NT2/D1 (cell line): ENCODE data around the gene APOBEC3B.
"Not testable (repeated sequence)": the region's sequence is repeated elsewhere in the genome, so short reads cannot be mapped to it uniquely, and the experiment has no call there.

ENCODE experiments used
- DNase-seq: peaks from one replicate; pipeline ENCODE4 v3.0.0-alpha.2; 2011; ENCODE audit warnings: low read depth, low spot score
- H3K27me3 ChIP-seq: 2 replicates; pipeline ENCODE4 v1.6.0; 2011; ENCODE audit warnings: mild to moderate bottlenecking; ENCODE audit not compliant: insufficient read length, insufficient read depth
- H3K36me3 ChIP-seq: 2 replicates; pipeline ENCODE4 v1.6.1; 2011; ENCODE audit warnings: mild to moderate bottlenecking, low read length, mixed read lengths; ENCODE audit not compliant: insufficient read depth, insufficient read length
- H3K4me1 ChIP-seq: 2 replicates; pipeline ENCODE4 v1.5.1; 2011; ENCODE audit not compliant: insufficient read depth, insufficient read length
- H3K4me3 ChIP-seq: 2 replicates; pipeline ENCODE4 v1.5.1; 2011; ENCODE audit warnings: low read depth; ENCODE audit not compliant: insufficient read length
- H3K9ac ChIP-seq: 2 replicates; pipeline ENCODE4 v1.6.0; 2011; ENCODE audit warnings: low read depth; ENCODE audit not compliant: insufficient read length
- H3K9me3 ChIP-seq: 2 replicates; pipeline ENCODE4 v1.5.1; 2011; ENCODE audit warnings: mild to moderate bottlenecking, low read length; ENCODE audit not compliant: insufficient read depth
- SUZ12 ChIP-seq: IDR thresholded peaks from 2 replicates; pipeline ENCODE4 v1.6.1; 2011; ENCODE audit not compliant: insufficient read length, insufficient read depth; ENCODE audit errors: extremely low read depth
- YY1 ChIP-seq: IDR thresholded peaks from 2 replicates; pipeline ENCODE4 v1.6.1; 2011; ENCODE audit not compliant: insufficient read length, insufficient read depth
- ZNF274 ChIP-seq: IDR thresholded peaks from 2 replicates; pipeline ENCODE4 v1.6.1; 2011; ENCODE audit warnings: mild to moderate bottlenecking, low read depth, low read length

The APOBEC3B gene

DNA sequence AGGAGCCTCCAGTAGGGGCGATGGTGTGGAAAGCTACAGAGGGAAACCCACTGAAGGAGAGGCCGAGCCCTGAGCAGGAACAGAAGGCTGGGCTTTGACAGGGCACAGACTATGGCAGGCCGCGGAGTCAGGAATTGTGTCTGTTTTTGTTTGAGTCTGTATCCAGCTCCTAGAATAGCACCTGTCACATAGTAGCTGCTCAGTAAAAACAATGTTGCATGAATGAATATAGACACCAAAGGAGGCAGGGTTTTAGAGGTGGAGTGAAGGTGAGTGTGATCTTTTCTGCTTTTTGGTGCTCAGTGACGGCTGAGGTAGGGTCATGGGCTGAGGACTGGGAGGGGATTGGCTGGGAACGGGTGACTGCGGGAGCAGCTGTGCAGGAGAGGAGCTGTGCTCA is 43.2 kb upstream of the APOBEC3B start:
- Histone ChIP-seq H3K9me3 (no peaks in the 10 kb centered on the region), H3K9ac (no peak overlapping the region), H3K4me3 (no peak overlapping the region), H3K4me1 (no peaks in the 10 kb centered on the region), H3K36me3 (no peaks in the 10 kb centered on the region), H3K27me3 (peaks cover 17% of the 10 kb centered on the region)
- TF ChIP-seq YY1 (no peak), SUZ12 (no peak), ZNF274 (no peak)
- DNase-seq: no peak

DNA sequence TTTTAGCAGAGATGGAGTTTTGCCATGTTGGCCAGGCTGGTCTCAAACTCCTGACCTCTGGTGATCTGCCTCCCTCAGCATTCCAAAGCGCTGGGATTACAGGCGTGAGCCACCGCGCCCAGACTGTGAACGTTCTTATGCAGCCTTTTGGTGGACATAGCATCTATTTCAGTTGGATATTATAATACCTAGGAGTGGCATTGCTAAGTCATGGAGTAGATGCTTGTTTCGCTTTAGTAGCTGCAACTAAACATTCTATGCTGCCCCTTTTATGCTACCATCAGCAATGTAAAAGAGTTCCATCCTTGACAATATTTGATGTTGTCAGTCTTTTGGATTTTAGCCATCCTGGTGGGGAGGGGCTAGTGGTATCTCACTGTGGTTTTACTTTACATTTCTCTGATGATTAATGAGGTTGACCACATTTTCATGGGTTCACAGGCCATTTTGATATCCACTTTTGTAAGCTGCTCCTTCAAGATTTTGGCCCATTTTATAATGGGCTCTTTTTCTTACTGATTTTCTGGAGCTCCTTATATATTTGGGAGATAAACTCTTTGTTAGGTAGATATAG is 41.2 kb upstream of the APOBEC3B start:
- Histone ChIP-seq H3K27me3 (peaks cover 18% of the 10 kb centered on the region), H3K4me1 (no peaks in the 10 kb centered on the region), H3K4me3 (no peak overlapping the region), H3K36me3 (no peaks in the 10 kb centered on the region), H3K9ac (no peak overlapping the region), H3K9me3 (no peaks in the 10 kb centered on the region)
- DNase-seq: no peak
- TF ChIP-seq YY1 (no peak), ZNF274 (no peak), SUZ12 (no peak)

DNA sequence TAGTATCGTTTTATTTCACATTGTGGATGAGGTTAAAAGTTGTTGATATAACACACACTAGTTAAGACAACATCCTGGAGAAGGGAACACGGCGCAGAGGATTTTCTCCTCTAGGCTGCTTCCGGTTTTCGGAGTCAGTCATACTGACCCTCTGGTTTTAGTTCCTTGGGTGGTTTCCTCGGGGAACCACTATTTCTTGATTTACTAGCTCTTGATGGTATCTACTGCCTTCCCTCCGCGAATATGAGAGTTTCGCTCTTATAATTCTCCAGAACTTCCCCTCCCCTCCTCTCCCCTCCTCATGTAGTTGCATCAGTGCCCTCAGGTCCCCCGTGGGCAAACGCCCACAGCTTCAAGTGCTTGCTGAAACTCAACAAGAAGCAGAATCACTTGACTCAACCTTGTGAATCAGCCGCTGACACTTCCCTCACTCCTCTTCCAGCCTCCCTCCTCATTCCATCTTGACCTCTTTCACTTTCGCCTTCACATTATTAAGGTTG is 40.6 kb upstream of the APOBEC3B start:
- H3K36me3 ChIP-seq: no peaks in the 10 kb centered on the region
- no peak for TF ChIP-seq ZNF274
- no peak for TF ChIP-seq SUZ12
- no peak for TF ChIP-seq YY1
- H3K27me3 ChIP-seq: peaks cover 18% of the 10 kb centered on the region
- H3K9me3 ChIP-seq: no peaks in the 10 kb centered on the region
- H3K4me1 ChIP-seq: peaks cover 2% of the 10 kb centered on the region
- H3K9ac ChIP-seq: no peak overlapping the region
- H3K4me3 ChIP-seq: no peak overlapping the region
- DNase-seq: no peak

DNA sequence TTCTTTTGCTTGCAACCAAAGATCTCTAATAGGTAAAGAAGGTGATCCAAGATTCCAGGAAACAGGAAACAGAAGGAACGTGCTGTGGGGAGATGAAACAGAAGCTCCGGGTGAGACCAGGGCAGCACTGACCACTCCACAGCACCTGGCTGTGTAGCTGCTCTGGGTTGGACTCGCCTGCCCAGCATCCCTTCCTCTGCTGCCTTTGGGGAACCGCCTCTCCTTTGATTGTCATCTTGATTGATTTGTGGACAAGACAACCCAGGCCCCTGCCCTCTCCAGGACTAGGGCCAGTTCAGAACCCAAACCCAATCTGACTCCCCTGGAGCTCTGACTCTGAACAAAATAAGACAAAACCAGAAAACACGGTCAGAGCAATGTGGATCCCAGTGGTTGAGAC is 39.4 kb upstream of the APOBEC3B start:
- Histone ChIP-seq H3K36me3 (no peaks in the 10 kb centered on the region), H3K9me3 (no peaks in the 10 kb centered on the region), H3K4me3 (no peak overlapping the region), H3K4me1 (peaks cover 6% of the 10 kb centered on the region), H3K27me3 (peaks cover 18% of the 10 kb centered on the region), H3K9ac (no peak overlapping the region)
- TF ChIP-seq ZNF274: no peak
- no peak for TF ChIP-seq SUZ12
- no peak for TF ChIP-seq YY1
- no peak for DNase-seq

DNA sequence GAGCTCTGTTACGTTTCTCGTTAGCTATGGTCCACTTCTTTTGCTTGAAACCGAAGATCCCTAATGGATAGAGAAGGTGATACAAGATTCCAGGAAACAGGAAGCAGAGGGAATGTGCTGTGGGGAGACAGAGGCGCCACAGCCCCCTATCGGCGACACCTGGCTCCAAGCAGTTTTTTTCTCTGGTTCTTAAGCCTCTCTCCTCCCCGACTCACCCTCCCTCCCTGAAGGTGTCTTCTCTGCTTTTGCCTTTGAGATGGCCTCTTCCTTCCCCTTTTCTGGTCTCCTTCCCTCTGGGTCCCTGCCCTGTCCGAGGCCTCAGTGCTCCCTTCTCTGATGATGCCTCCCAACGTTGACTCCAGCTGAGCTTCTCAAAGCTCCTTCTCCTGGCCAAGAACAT is 38.9 kb upstream of the APOBEC3B start:
- TF ChIP-seq ZNF274 (no peak), SUZ12 (no peak), YY1 (no peak)
- peaks cover 18% of the 10 kb centered on the region for H3K27me3 ChIP-seq
- H3K9me3 ChIP-seq: no peaks in the 10 kb centered on the region
- peaks cover 6% of the 10 kb centered on the region for H3K4me1 ChIP-seq
- no peak overlapping the region for H3K9ac ChIP-seq
- no peak overlapping the region for H3K4me3 ChIP-seq
- H3K36me3 ChIP-seq: no peaks in the 10 kb centered on the region
- no peak for DNase-seq

DNA sequence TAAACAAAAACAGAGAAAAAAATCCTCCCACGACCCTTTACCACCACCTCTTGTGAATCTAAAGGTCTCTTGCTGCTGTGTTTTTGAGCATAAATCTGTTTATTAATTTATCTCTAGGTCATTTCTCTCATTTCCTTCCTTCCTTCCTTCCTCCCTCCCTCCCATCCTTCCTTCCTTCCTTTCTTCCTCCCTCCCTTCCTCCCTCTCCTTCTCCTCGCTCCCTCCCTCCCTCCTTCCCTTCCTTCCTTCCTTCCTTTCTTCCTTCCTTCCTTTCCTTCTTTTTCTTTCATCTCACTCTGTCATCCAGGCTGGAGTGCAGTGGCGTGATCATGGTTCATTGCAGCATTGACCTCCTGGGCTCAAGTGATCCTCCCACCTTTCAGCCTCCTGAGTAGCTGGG is 38.3 kb upstream of the APOBEC3B start:
- Histone ChIP-seq H3K9me3 (no peaks in the 10 kb centered on the region), H3K4me3 (no peak overlapping the region), H3K9ac (no peak overlapping the region), H3K27me3 (peaks cover 18% of the 10 kb centered on the region), H3K36me3 (no peaks in the 10 kb centered on the region), H3K4me1 (peaks cover 6% of the 10 kb centered on the region)
- TF ChIP-seq ZNF274 (no peak), SUZ12 (no peak), YY1 (no peak)
- DNase-seq: no peak

DNA sequence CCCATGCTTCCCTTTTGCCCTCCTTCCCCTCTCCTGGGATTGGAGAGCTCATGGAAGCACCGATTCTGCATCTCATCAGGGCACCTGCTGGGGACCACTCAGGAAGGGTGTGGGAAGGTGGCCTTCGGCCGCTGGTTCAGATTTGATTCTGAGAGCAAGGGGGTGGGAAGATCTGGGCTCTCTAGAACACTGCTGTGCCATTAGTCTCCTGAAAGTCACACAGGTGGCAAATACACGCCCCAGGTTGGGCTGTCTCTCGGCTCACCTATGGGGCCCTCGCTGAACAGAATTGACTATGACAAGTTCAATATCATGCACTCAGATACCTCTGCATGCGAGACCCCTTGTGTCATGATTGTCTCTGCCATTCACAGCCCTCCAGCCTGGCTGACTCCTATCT is 37.5 kb upstream of the APOBEC3B start:
- DNase-seq: no peak
- H3K27me3 ChIP-seq: peaks cover 18% of the 10 kb centered on the region
- H3K4me3 ChIP-seq: no peak overlapping the region
- peaks cover 6% of the 10 kb centered on the region for H3K4me1 ChIP-seq
- no peaks in the 10 kb centered on the region for H3K9me3 ChIP-seq
- H3K9ac ChIP-seq: no peak overlapping the region
- no peak for TF ChIP-seq SUZ12
- no peak for TF ChIP-seq ZNF274
- no peak for TF ChIP-seq YY1
- H3K36me3 ChIP-seq: no peaks in the 10 kb centered on the region

DNA sequence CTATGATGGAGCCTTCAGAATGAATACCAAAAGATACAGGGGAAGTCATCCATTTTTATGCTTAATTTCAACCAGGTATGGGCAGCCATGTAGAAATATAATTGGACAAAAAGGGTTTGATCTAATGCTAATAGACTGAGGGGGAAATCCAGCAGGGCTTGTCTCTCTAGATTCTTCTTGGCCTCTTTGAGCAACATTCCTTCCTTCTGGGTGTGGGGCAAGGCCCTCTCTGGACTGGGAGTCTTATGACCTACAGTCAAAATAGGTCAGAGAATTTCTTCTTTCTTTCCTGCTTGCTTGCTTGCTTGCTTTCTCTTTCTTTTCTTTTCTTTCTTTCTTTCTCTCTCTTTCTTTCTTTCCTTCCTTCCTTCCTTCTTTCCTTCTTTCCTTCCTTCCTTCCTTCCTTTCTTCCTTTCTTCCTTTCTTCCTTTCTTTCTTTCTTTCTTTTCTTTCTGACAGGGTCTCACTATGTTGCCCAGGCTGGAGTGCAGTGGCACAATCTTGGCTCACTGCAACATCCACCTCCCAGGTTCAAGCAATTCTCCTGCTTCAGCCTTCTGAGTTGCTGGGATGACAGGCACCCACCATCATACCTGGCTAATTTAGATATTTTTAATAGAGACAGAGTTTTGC is 36.3 kb upstream of the APOBEC3B start:
- not testable (repeated sequence) for H3K9me3 ChIP-seq, H3K9ac ChIP-seq, H3K4me1 ChIP-seq, DNase-seq, H3K36me3 ChIP-seq, H3K4me3 ChIP-seq
- H3K27me3 ChIP-seq: peaks cover 18% of the 10 kb centered on the region
